GM12891 (cell line): Measurements from ENCODE around the gene ACY1.

ENCODE experiments used
- DNase-seq: peaks from one replicate; pipeline ENCODE4 v3.0.0; 2011; ENCODE audit warnings: low spot score; ENCODE audit not compliant: insufficient read length
- FAIRE-seq: peaks from 2 replicates; lab custom pipeline; 2011; peaks lifted over from hg19 to GRCh38; lab: Jason Lieb, UNC
- PAX5 ChIP-seq: IDR thresholded peaks from 2 replicates; pipeline ENCODE4 v1.6.1; 2011; ENCODE audit warnings: low read length, moderate library complexity, mild to moderate bottlenecking; ENCODE audit not compliant: insufficient read depth, severe bottlenecking
- POLR2A ChIP-seq: IDR thresholded peaks from 2 replicates; pipeline ENCODE4 v1.6.1; 2011; ENCODE audit warnings: low read depth, low read length, control low read depth
- POLR2AphosphoS5 ChIP-seq: IDR thresholded peaks from 2 replicates; pipeline ENCODE4 v1.6.1; 2011; ENCODE audit warnings: low read depth, low read length, control low read depth
- POU2F2 ChIP-seq: IDR thresholded peaks from 2 replicates; pipeline ENCODE4 v1.6.1; 2011; ENCODE audit warnings: low read depth, mild to moderate bottlenecking, control low read depth, low read length, moderate library complexity
- SPI1 ChIP-seq: IDR thresholded peaks from 2 replicates; pipeline ENCODE4 v1.6.1; 2011; ENCODE audit warnings: low read depth, low read length, control low read depth
- TAF1 ChIP-seq: IDR thresholded peaks from 2 replicates; pipeline ENCODE4 v1.6.1; 2011; ENCODE audit warnings: low read depth, low read length, control low read depth

ACY1 gene

GRCh38 chr3:51955893-51956770 is 27.2 kb upstream of the ACY1 start:
- no peak for TF ChIP-seq POU2F2
- no peak for TF ChIP-seq SPI1
- DNase-seq (peak; percentile 59), FAIRE-seq (peak; percentile 63)

GRCh38 chr3:51957520-51958205 is 25.7 kb upstream of the ACY1 start:
- no peak for DNase-seq
- no peak for FAIRE-seq
- TF ChIP-seq SPI1 (no peak), POLR2A (no peak), PAX5 (no peak), POU2F2 (no peak), TAF1 (no peak), POLR2AphosphoS5 (no peak)

- FAIRE-seq: no peak
- DNase-seq: no peak
- TF ChIP-seq TAF1 (no peak), POLR2A (no peak), PAX5 (no peak), POLR2AphosphoS5 (no peak), POU2F2 (no peak), SPI1 (no peak)
These were observed 24.5 kb upstream of the ACY1 start for GRCh38 chr3:51958603-51959521.

- TF ChIP-seq SPI1 (no peak), POLR2AphosphoS5 (no peak), POU2F2 (no peak), POLR2A (no peak), TAF1 (no peak), PAX5 (no peak)
- FAIRE-seq: no peak
- DNase-seq: no peak
These were observed 23.7 kb upstream of the ACY1 start for GRCh38 chr3:51959651-51960050.

GRCh38 chr3:51960386-51960785 is 22.9 kb upstream of the ACY1 start:
- TF ChIP-seq POLR2A (no peak), TAF1 (no peak), POLR2AphosphoS5 (no peak), PAX5 (no peak), SPI1 (no peak), POU2F2 (no peak)

GRCh38 chr3:51961011-51961410 is 22.3 kb upstream of the ACY1 start:
- no peak for TF ChIP-seq POLR2AphosphoS5
- TF ChIP-seq TAF1: no peak
- TF ChIP-seq POU2F2: no peak
- no peak for TF ChIP-seq SPI1
- TF ChIP-seq POLR2A: no peak
- TF ChIP-seq PAX5: no peak
- FAIRE-seq (no peak), DNase-seq (no peak)

More at GRCh38 chr3:51960386-51960785, 22.9 kb upstream of the ACY1 start:
- FAIRE-seq (no peak), DNase-seq (no peak)

GRCh38 chr3:51961602-51962569 is 21.4 kb upstream of the ACY1 start:
- DNase-seq: no peak
- no peak for TF ChIP-seq TAF1
- no peak for TF ChIP-seq PAX5
- no peak for TF ChIP-seq POLR2A
- TF ChIP-seq POLR2AphosphoS5: no peak
- TF ChIP-seq SPI1: no peak
- no peak for TF ChIP-seq POU2F2
- FAIRE-seq: no peak

GRCh38 chr3:51962854-51963530 is 20.3 kb upstream of the ACY1 start:
- no peak for DNase-seq
- FAIRE-seq: no peak
- TF ChIP-seq PAX5 (no peak), POU2F2 (no peak), SPI1 (no peak), TAF1 (no peak), POLR2A (no peak), POLR2AphosphoS5 (no peak)
